Activated CD4-positive, CD25-positive, alpha-beta regulatory T cell treated with anti-CD3 and anti-CD28 coated beads, Interleukin-2, amount 50 U/mL, for 72 hours (primary cell): ENCODE data around the gene DNASE1L1.

ENCODE experiments used
- DNase-seq: peaks from one replicate; pipeline ENCODE4 v3.0.0; 2021

DNASE1L1 gene, protein sequence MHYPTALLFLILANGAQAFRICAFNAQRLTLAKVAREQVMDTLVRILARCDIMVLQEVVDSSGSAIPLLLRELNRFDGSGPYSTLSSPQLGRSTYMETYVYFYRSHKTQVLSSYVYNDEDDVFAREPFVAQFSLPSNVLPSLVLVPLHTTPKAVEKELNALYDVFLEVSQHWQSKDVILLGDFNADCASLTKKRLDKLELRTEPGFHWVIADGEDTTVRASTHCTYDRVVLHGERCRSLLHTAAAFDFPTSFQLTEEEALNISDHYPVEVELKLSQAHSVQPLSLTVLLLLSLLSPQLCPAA

GRCh38 chrX:154409222-154409871, at the start of gene DNASE1L1:
DNASE1L1 (minus strand) TSS chrX:154409254; CDS start chrX:154405568, 3,686 bp downstream.
- DNase-seq: no peak

GRCh38 chrX:154458116-154458953, 49.3 kb upstream of the DNASE1L1 start, which contains the start of gene PLXNA3:
PLXNA3 (plus strand) TSS chrX:154458281; CDS start chrX:154460184, 1,903 bp downstream.
- DNase-seq: peak; percentile 70

GRCh38 chrX:154457491-154458115, 48.5 kb upstream of the DNASE1L1 start:
- peak; percentile 61 for DNase-seq

DNA sequence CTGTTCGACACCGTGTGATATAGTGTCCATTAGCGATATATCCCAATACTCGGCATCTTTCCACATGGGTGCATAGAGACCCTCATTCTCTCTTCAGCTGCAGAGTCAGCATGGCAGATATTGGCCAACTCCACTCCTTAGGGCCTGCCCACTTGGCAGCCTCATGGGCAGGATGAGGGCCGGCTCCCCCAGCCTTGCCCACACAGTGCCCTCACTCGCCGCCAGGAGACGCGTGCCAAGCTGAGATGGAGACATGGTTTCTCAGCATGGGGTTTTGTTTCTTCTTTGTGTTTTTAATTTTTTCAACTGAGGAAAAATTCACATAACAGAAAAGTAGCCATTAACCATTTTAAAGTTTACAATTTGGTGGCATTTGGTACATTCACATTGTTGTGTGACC, 43.8 kb upstream of the DNASE1L1 start:
- no peak for DNase-seq

- no peak for DNase-seq
Measured at GRCh38 chrX:154450312-154450711, 41.3 kb upstream of the DNASE1L1 start.

DNA sequence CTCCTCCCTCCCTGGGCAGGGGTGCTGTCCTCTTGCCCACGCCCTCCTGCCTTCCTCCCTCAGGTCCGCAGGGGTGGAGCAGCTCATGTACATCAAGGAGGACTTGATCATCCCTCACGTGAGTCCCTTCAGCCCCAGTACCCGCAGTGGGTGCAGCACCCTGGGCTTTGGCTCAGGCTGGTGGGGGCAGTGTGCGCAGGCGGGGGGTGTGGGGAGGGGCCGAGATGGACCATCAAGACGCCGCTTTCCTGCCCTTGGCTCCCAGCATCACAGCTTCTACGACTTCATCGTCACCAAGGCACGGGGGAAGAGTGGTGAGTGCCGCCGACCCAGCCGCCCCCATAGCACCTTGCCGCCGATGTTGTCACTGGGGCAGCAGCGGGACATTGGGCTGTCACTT, 40.6 kb upstream of the DNASE1L1 start:
- no peak for DNase-seq

DNA sequence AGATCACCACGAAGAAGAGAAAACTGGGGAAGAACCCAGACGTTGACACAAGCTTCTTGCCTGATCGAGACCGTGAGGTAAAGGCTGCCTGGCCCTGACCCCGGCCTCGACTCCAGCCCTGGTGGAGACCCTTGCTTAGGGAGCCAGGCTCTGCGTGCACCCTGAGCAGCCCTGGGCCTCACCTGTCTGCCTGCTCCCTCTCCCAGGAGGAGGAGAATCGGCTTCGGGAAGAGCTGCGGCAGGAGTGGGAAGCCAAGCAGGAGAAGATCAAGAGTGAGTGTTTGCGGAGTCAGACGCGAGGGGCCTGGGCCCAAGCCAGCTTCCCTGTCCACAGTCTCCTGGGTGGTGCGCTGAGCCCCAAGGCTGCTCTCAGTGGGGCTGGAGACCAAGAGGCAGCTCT, 39.4 kb upstream of the DNASE1L1 start:
- no peak for DNase-seq

- DNase-seq: no peak
Measured at GRCh38 chrX:154446430-154446829, 37.4 kb upstream of the DNASE1L1 start.

GRCh38 chrX:154445776-154446175, 36.7 kb upstream of the DNASE1L1 start:
- DNase-seq: no peak

- DNase-seq: no peak
Measured at GRCh38 chrX:154444755-154445246, 35.7 kb upstream of the DNASE1L1 start.

DNA sequence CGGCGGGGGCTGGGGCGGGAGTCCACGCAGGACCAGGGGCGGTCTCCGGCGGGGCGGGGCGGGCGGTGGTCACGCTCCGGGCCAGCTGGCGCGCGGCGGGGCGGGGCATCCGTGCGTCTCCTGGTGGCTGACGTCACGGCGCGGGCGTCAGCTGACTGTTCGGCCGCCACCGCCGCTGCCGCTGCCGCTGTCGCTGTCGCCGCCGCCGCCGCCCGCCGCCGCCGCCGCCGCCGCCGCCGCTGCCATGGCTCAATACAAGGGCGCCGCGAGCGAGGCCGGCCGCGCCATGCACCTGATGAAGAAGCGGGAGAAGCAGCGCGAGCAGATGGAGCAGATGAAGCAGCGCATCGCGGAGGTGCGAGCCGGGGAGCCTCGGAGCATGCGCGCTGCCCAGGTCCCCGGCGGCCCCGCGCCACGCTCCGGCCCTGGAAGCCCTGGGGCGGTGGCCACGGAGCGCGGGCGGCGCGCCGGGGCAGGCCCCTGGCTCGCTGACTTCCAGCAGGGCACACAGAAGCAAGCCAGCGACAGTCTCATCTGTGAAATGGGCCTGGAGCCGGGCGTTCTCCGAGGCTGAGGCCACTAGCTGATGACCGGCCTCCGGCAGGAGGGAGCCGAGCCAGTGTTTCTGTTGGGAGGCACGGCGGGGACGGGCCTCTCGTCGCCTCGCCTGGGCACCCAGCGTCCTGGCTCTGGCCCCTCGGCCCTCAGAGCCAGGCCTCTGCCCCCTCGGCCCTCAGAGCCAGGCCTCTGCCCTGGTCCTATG, 35.1 kb upstream of the DNASE1L1 start, which contains the start of gene FAM50A:
FAM50A (plus strand) TSS at position 150 of the 763 bp plus-strand sequence; CDS start at position 245, 95 bp downstream.
- DNase-seq: peak; percentile 78

DNA sequence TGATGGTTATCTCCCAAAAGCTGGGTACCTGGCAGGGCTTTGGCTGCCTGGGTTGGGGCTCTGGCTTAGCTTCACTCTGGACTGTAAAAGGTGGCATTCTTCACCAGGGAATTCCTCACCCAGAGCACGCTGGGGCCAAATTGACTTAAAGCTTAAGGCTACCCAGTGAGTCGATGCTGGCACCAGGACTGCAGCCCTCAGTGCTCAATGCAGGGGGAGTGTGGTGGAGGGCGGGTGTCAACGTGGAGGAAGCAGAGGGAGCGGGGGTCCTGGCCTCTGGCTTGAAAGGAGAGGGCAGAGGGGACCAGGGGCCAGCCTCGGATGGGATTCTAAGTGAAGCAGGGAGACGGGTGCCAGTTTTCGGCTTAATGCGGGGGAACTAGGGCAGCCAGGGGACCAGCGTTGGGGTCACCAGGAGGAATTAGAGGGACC, 34.4 kb upstream of the DNASE1L1 start:
- no peak for DNase-seq

DNA sequence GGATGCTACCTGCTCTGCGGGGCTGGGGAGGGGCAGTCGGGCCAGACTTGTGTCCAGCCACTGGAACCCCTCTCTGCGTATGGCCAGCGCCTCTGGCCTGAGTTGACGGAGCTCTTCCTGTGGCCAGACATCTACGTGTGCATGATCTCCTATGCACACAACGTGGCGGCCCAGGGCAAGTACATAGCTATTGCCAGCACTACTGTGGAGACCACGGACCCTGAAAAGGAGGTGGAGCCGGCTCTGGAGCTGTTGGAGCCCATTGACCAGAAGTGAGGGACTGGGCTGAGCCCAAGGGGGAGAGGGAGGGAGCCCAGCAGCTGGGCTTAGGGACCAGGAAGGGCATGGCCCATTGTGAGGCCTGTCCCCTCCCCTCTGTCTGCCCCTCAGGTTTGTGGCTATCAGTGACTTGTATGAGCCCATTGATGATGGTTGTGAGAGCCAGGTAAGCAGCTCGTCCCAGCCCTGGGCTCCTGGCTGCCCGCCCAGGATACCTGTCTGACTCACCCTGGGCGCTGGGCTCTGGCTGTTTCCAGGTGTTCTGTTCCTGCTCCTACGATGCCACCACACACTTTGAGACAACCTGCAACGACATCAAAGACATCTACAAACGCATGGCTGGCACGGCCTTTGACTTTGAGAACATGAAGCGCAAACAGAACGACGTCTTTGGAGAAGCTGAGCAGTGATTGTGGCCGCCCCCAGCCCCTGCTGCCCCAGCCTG, 33.1 kb upstream of the DNASE1L1 start:
- no peak for DNase-seq

DNA sequence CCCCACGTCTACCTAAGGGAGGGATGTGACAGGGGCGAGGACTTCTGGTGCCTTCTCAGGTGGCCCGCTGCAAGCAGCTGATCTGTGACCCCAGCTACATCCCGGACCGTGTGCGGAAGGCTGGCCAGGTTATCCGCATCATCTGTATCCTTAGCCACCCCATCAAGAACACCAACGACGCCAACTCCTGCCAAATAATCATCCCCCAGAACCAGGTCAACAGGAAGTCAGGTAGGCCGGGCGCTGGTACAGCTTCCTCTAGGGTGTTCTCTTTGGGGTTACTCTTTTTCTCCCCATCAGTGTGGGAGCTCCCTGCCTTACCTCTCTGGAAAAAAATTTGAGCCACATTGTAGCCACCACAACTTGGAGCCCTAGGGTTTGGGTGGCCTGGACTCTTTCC, 32.5 kb upstream of the DNASE1L1 start:
- no peak for DNase-seq

DNA sequence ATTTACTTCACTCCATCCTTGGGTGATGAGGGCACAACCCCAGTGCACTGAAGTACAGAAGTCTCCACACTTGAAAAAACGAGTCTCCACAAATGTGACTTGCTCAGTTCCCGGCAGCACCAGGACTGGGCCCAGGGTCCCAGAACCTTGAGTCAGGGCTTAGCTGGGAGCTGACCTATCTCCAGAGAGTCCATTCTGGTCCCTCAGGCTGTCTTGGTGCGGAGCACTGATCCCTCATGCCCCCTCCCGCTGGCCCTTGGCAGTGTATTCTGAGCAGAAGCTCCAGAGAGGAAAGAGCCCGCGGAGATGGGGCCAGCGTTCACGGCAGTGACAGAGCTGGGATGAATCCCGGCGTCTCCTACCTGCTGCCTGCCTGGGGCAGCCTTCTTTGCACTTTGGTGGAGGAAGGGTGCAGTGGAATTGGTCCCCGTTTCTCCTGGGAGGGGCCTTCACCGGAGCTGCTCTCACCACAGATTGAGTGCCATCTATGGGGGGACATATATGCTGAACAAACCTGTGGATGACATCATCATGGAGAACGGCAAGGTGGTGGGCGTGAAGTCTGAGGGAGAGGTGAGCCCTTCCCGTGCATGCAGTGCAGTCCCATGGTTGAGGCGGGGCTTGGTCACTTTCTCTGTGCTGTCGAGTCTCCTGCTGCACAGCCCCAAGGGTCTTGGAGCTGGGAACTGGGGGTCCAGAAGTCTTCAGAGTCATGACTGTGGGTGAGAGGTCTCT, 31.7 kb upstream of the DNASE1L1 start:
- no peak for DNase-seq

- DNase-seq: no peak
Measured at GRCh38 chrX:154439841-154440240, 30.8 kb upstream of the DNASE1L1 start.

DNA sequence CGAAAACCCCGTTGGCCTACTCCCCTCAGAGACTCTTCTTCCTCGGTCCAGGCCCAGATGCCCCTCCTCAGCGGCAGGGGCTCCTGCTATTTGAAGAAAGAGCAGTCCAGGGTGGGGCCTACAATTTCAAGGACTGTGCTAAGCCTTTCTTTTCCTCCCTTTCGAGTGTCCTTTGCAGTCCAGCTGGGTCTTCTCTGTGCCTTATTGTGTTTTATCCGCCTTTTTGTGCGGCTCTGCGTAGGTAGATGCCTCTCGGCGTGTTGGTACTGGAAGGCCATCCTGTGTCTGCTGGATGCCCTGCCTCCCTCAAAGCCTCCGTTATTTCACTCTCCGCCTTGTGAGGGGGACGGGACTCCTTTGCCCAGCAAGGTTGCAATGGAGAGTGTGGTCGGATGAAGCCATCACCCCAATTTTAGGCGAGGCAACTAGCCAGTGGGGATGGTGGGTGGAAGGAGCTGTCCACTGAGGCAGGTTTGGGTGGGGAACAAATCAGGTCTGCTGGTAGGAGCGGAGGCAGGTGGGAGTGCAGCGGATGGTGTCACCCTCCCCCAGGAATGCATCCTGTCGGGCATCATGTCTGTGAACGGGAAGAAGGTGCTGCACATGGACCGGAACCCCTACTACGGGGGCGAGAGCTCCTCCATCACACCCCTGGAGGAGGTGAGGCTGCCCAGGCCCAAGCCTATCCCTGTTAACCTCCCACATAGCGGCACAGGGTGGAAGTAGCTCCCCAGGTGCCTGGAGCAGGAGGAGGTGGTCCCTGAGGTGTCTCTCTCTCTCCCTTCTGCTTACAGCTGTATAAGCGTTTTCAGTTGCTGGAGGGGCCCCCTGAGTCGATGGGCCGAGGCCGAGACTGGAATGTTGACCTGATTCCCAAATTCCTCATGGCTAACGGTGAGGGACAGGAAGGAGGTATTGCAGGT, 29.2 kb upstream of the DNASE1L1 start:
- no peak for DNase-seq

DNA sequence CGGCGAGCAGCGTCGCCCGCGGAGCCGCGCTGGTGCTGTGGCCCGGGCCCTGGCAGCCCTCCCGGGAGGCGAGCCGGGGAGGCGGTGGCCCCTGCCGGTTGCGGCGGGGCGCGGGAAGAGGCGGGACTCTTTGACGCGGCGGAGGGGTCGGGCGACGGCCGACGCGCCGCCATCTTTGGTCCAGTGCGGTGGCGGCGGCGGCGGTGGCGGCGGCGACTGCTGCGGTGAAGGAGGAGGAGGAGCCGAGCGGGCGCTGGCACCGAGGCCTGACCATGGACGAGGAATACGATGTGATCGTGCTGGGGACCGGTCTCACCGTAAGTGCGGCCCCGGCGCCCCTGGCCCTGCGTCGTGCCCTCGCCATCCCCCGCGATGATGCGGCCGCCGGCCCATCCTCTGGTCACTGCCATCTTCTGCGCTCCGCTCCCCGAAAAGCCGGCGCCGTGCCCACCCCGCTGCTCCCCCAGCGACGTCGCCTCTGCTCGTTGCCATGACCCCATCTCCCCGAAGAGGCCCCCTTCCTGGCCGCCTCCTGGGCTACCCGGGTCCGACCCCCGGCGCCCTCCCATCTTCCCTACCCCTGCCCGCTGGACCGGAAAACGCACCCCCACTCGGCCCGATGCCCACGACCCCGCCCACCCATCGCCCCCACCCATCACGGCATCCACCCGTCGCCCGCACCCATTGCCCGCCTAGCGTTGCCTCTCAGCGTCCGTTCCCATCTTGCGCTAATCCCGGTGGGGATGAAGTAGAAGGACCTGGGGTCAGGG, 28.1 kb upstream of the DNASE1L1 start, which contains the start of gene GDI1:
GDI1 (plus strand) TSS at position 172 of the 770 bp plus-strand sequence; CDS start at position 273, 101 bp downstream.
- peak; percentile 73 for DNase-seq
